Pancreas (tissue), 10 donors: ENCODE measurements around the gene VGLL4. TPM values are rescaled to one million over a fixed set of nuclear protein-coding genes. Genes with fewer than 3 reads are reported as not detected.
A peak's percentile ranks its signal among the peaks of the same experiment; 100 is the strongest.
"Not testable (repeated sequence)": the region's sequence is repeated elsewhere in the genome, so short reads cannot be mapped to it uniquely, and the experiment has no call there.

Experiments
- ATAC-seq, 4 donors: fragments of 200-7000 bp; cut with Tn5 transposase; one replicate each; pipeline versions ENCODE4 v1.8.0 to v1.9.1; 2020; ENCODE audit warnings: mild to moderate bottlenecking in 4 of 4, moderate library complexity in 4 of 4
- DNase-seq, 6 donors: peaks; one replicate each; pipeline ENCODE4 v3.0.0-alpha.2; 2020
- FAIRE-seq: peaks from 2 replicates; lab custom pipeline; 2012; peaks lifted over from hg19 to GRCh38; lab: Jason Lieb, UNC
- H3K27ac ChIP-seq, 4 donors: fragments of 200-600 bp; sonication (generic); 1 replicate in 3 of 4; 2 replicates in 1 of 4; pipeline versions ENCODE4 v1.5.0 to v1.8.0; 2020
- H3K27me3 ChIP-seq, 4 donors: fragments of 200-600 bp; one replicate each; pipeline ENCODE4 v1.8.0; 2021
- H3K36me3 ChIP-seq, 3 donors: fragments of 200-600 bp; sonication (generic) in 1 of 3; one replicate each; pipeline versions ENCODE4 v1.5.0 to v1.8.0; 2020 to 2021
- H3K4me1 ChIP-seq, 3 donors: fragments of 200-600 bp; one replicate each; pipeline ENCODE4 v1.8.0; 2021
- H3K4me3 ChIP-seq, 4 donors: fragments of 200-600 bp; sonication (generic) in 2 of 4; one replicate each; pipeline versions ENCODE4 v1.5.0 to v1.8.0; 2020 to 2021
- H3K9me3 ChIP-seq, 4 donors: fragments of 200-600 bp; one replicate each; pipeline ENCODE4 v1.8.0; 2021
- CTCF ChIP-seq, 4 donors: fragments of 200-600 bp; sonication (generic) in 3 of 4; IDR thresholded peaks; one replicate each; pipeline versions ENCODE4 v1.5.0 to v1.8.0; 2021; ENCODE audit warnings: antibody characterized with exemption in 4 of 4
- WGBS, 2 donors: extraction: QIAGEN DNeasy Blood & Tissue Kit; methylation state at CpG; one replicate each; pipeline ENCODE4 v1.1.7; 2013; 5-methylcytosine and 5-hydroxymethylcytosine counted together
- intact Hi-C, 3 donors: fragments of 100-400 bp; cut with DNase I; formaldehyde crosslinking; loops; one replicate each; pipeline versions ENCODE4 v1.11.1 to v1.14.2; 2022
- polyA plus RNA-seq, 2 donors: library from polyadenylated mRNA; stranded (reverse); fragments of 200-250 nt; gene quantifications; one replicate each; pipeline ENCODE4 v1.2.3, GENCODE V29; 2013
- total RNA-seq, 6 donors: library from RNA; stranded (reverse); fragmentation: NEBNext Ultra II Directional in 4 of 6; extraction: Animal tissue kit (Norgen Biotek cat#: 25700) in 4 of 6; gene quantifications; one replicate each; pipeline versions ENCODE4 v1.2.1 to v1.2.4, GENCODE V29; 2021 to 2023
- donor health status: healthy with polysubstance abuse.
- donor health status: DM: no; HTN: no; CAD: no; lungs with moderate emphysema.
- donor health status: DM: no; HTN: no; CAD: no.
- donor health status: control.
- donor health status: control.
- donor health status: Bipolar disorder and iron deficiency.
- donor health status: DM: yes; HTN: yes; CAD: no.
- donor health status: DM: no; HTN: no; CAD: no.
- donor health status: DM: no; HTN: no; CAD: no.
- donor health status: DM: yes; HTN: yes; CAD: no.

VGLL4 gene
- total and polyA plus RNA-seq, 8 donors, result 17.3 to 47.8 (median 22.0) TPM

- H3K27me3 ChIP-seq, result no peaks in the 10 kb centered on the region
- ATAC-seq (peak in 3 of 4 donors; percentile 60 to 75 (median 70)), DNase-seq (peak in 3 of 6 donors; percentile 37 to 61 (median 41)), FAIRE-seq (no peak)
- H3K9me3 ChIP-seq, result no peaks in the 10 kb centered on the region
- no peaks in the 10 kb centered on the region for H3K4me1 ChIP-seq
- no peak overlapping the region for H3K4me3 ChIP-seq
- no peaks in the 10 kb centered on the region for H3K36me3 ChIP-seq
- intact Hi-C loops, result no loop called here
- 84 to 88% methylated on average over 21 of the region's 21 CpGs for WGBS, 2 donors
- TF ChIP-seq CTCF (IDR thresholded peaks at IDR 0.05), result no peak
- H3K27ac ChIP-seq, result no peak overlapping the region
These were observed 109.5 kb downstream of the VGLL4 start for GRCh38 chr3:11534011-11534792.

- DNase-seq, result no peak
- 87 to 89% methylated on average over 9 of the region's 9 CpGs for WGBS, 2 donors
- no peaks in the 10 kb centered on the region for H3K36me3 ChIP-seq
- TF ChIP-seq CTCF (IDR thresholded peaks at IDR 0.05), result no peak
- no peaks in the 10 kb centered on the region for H3K9me3 ChIP-seq
- H3K27ac ChIP-seq, result no peak overlapping the region
- H3K4me1 ChIP-seq, result no peaks in the 10 kb centered on the region
- FAIRE-seq, result no peak
- ATAC-seq, result no peak
- H3K4me3 ChIP-seq, result no peak overlapping the region
- H3K27me3 ChIP-seq, result no peaks in the 10 kb centered on the region
- intact Hi-C loops, result no loop called here
These were observed 110.8 kb downstream of the VGLL4 start for GRCh38 chr3:11532931-11533391.

- 92 to 93% methylated on average over 11 of the region's 11 CpGs for WGBS, 2 donors
- no peak for TF ChIP-seq CTCF (IDR thresholded peaks at IDR 0.05)
- ATAC-seq, result peak in 2 of 4 donors; percentile 29 to 55
- no peak for FAIRE-seq
- no peaks in the 10 kb centered on the region for H3K9me3 ChIP-seq
- DNase-seq, result no peak
- no peaks in the 10 kb centered on the region for H3K36me3 ChIP-seq
- no peaks in the 10 kb centered on the region for H3K27me3 ChIP-seq
- H3K4me3 ChIP-seq, result no peak overlapping the region
- intact Hi-C loops, result no loop called here
- H3K4me1 ChIP-seq, result no peaks in the 10 kb centered on the region
- H3K27ac ChIP-seq, result no peak overlapping the region
These were observed 113.5 kb downstream of the VGLL4 start for GRCh38 chr3:11530153-11530721.

- Histone ChIP-seq H3K27ac (no peak overlapping the region), H3K36me3 (no peaks in the 10 kb centered on the region), H3K9me3 (no peaks in the 10 kb centered on the region), H3K4me1 (no peaks in the 10 kb centered on the region), H3K27me3 (no peaks in the 10 kb centered on the region), H3K4me3 (no peak overlapping the region)
- WGBS, 2 donors, result 57 to 61% methylated on average over 4 of the region's 4 CpGs
- DNase-seq (no peak), FAIRE-seq (no peak), ATAC-seq (no peak)
- TF ChIP-seq CTCF (IDR thresholded peaks at IDR 0.05), result no peak
- intact Hi-C loops, result no loop called here
These were observed 114.4 kb downstream of the VGLL4 start for GRCh38 chr3:11529281-11529680.

DNA sequence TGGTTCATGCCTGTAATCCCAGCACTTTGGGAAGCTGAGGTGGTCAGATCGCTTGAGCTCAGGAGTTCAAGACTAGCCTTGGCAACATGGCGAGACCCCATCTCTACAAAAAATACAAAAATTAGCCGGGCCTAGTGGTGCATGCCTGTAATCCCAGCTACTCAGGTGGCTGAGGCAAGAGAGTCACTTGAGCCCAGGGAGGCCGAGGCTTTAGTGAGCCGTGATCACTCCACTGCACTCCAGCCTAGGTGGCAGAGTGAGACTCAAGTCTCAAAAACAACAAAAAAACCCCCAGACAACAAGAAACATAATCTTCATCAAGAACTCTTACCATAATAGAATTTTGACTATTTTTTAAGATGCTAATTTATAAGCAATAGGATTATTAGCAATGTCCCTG is 117.6 kb downstream of the VGLL4 start:
- WGBS, 2 donors, result 95 to 99% methylated on average over 5 of the region's 5 CpGs
- H3K9me3 ChIP-seq, H3K27me3 ChIP-seq, intact Hi-C loops, H3K4me1 ChIP-seq, H3K4me3 ChIP-seq, FAIRE-seq, H3K27ac ChIP-seq, DNase-seq, ATAC-seq, H3K36me3 ChIP-seq: not testable (repeated sequence)
